GM23338 (cell line): ENCODE data around the gene VAMP8. TPM values are rescaled to one million over a fixed set of nuclear protein-coding genes. Genes with fewer than 3 reads are reported as not detected.
A peak's percentile ranks its signal among the peaks of the same experiment; 100 is the strongest.

ENCODE experiments used
- ATAC-seq: fragments of 200-7000 bp; cut with Tn5 transposase; 3 replicates; pipeline ENCODE4 v1.9.1; 2020
- DNase-seq: peaks from one replicate; pipeline ENCODE4 v3.0.0-alpha.2; 2015; ENCODE audit warnings: low spot score
- H2AFZ ChIP-seq: fragments of 200-600 bp; sonication (generic); 2 replicates; pipeline ENCODE4 v1.8.0; 2016; ENCODE audit warnings: antibody characterized with exemption, mild to moderate bottlenecking, moderate library complexity
- H3F3A ChIP-seq: fragments of 200-600 bp; sonication (generic); replicated peaks from 2 replicates; pipeline ENCODE4 v1.8.0; 2017; ENCODE audit warnings: antibody characterized with exemption, mixed run types, low read depth
- H3K27ac ChIP-seq: fragments of 200-600 bp; sonication (generic); 2 replicates; pipeline ENCODE4 v1.6.1; 2016; ENCODE audit warnings: low read depth
- H3K27me3 ChIP-seq: fragments of 200-600 bp; sonication (generic); 2 replicates; pipeline ENCODE4 v1.8.0; 2016; ENCODE audit warnings: mild to moderate bottlenecking, mixed run types, moderate library complexity; ENCODE audit not compliant: insufficient read depth
- H3K36me3 ChIP-seq: fragments of 200-600 bp; sonication (generic); 2 replicates; pipeline ENCODE4 v1.8.0; 2016; ENCODE audit warnings: mild to moderate bottlenecking; ENCODE audit not compliant: insufficient read depth
- H3K4me1 ChIP-seq: fragments of 200-600 bp; sonication (generic); 2 replicates; pipeline ENCODE4 v1.8.0; 2016; ENCODE audit warnings: mild to moderate bottlenecking, moderate library complexity; ENCODE audit not compliant: insufficient read depth
- H3K4me2 ChIP-seq: fragments of 200-600 bp; sonication (generic); 2 replicates; pipeline ENCODE4 v1.7.1; 2017; ENCODE audit warnings: mixed run types
- H3K4me3 ChIP-seq: fragments of 200-600 bp; sonication (generic); 2 replicates; pipeline ENCODE4 v1.6.1; 2016; ENCODE audit warnings: mixed run types
- H3K79me2 ChIP-seq: fragments of 200-600 bp; sonication (generic); replicated peaks from 2 replicates; pipeline ENCODE4 v1.8.0; 2017; ENCODE audit warnings: mild to moderate bottlenecking; ENCODE audit not compliant: insufficient read depth
- H3K9me2 ChIP-seq: fragments of 200-600 bp; sonication (generic); 2 replicates; pipeline ENCODE4 v1.8.0; 2017; ENCODE audit not compliant: insufficient read depth
- H4K20me1 ChIP-seq: fragments of 200-600 bp; sonication (generic); replicated peaks from 2 replicates; pipeline ENCODE4 v1.8.0; 2017; ENCODE audit warnings: mild to moderate bottlenecking; ENCODE audit not compliant: insufficient read depth
- H3K27ac Mint-ChIP-seq: 2 replicates; pipeline ENCODE4 v1.8.0; 2020; ENCODE audit warnings: inconsistent platforms, mild to moderate bottlenecking, moderate library complexity, mixed read lengths
- H3K27me3 Mint-ChIP-seq: 3 replicates; pipeline ENCODE4 v1.8.0; 2022; ENCODE audit warnings: low read depth, mild to moderate bottlenecking, moderate library complexity, mixed read lengths, inconsistent platforms; ENCODE audit not compliant: insufficient read depth, poor library complexity
- H3K36me3 Mint-ChIP-seq: 3 replicates; pipeline ENCODE4 v1.8.0; 2021; ENCODE audit warnings: low read depth, mild to moderate bottlenecking, inconsistent platforms, moderate library complexity, mixed read lengths
- H3K4me1 Mint-ChIP-seq: 3 replicates; pipeline ENCODE4 v1.8.0; 2020; ENCODE audit warnings: mild to moderate bottlenecking, inconsistent platforms, mixed read lengths
- H3K4me3 Mint-ChIP-seq: 3 replicates; pipeline ENCODE4 v1.8.0; 2021; ENCODE audit warnings: moderate library complexity, mild to moderate bottlenecking, inconsistent platforms, mixed read lengths
- H3K9me3 Mint-ChIP-seq: 3 replicates; pipeline ENCODE4 v1.8.0; 2020; ENCODE audit warnings: moderate library complexity, mild to moderate bottlenecking, inconsistent platforms, mixed read lengths
- POLR2AphosphoS5 ChIP-seq: IDR thresholded peaks from 2 replicates; pipeline ENCODE4 v1.6.1; 2016; ENCODE audit warnings: antibody characterized with exemption, low read depth
- STAT1 ChIP-seq: IDR thresholded peaks from one replicate; pipeline ENCODE4 v1.6.1; 2016; ENCODE audit warnings: antibody characterized with exemption; ENCODE audit not compliant: unreplicated experiment
- ZNF114 ChIP-seq: fragments of 250-450 bp; sonication (Bioruptor Pico); IDR thresholded peaks from 2 replicates; pipeline ENCODE4 v1.5.0; 2020; ENCODE audit warnings: mild to moderate bottlenecking, moderate library complexity
- polyA plus RNA-seq: library from polyadenylated mRNA; unstranded; fragments of >200 nt; fragmentation: Nextera tagmentation; extraction: Ambion mirVana; gene quantifications from 2 replicates; pipeline ENCODE4 v1.2.1, GENCODE V29; 2016
- total RNA-seq: library from RNA; depleted of rRNA; stranded (reverse); fragments of >200 nt; shearing (Covaris generic); gene quantifications from 2 replicates; pipeline ENCODE4 v1.2.3, GENCODE V29; 2014
- TF ChIP-seq, protein P1 (sequence below): IDR thresholded peaks from one replicate; pipeline ENCODE4 v1.6.1; 2018; ENCODE audit warnings: antibody characterized with exemption; ENCODE audit not compliant: unreplicated experiment
- TF ChIP-seq, protein P2 (sequence below): fragments of 250-450 bp; sonication (Bioruptor Pico); IDR thresholded peaks from 2 replicates; pipeline ENCODE4 v1.5.0; 2020; ENCODE audit warnings: mild to moderate bottlenecking, moderate library complexity

VAMP8 gene
- total and polyA plus RNA-seq, 2 experiments from 2014 or later, result 16.3 to 71.7 TPM

GRCh38 chr2:85541262-85541661 lies 36.1 kb upstream of the VAMP8 start:
- H3K4me3 ChIP-seq, result peak overlapping the region; percentile 92
- no peak for TF ChIP-seq ZNF114 (CRISPR knock-in tag)
- TF ChIP-seq POLR2AphosphoS5, result no peak
- TF ChIP-seq, protein P1, sequence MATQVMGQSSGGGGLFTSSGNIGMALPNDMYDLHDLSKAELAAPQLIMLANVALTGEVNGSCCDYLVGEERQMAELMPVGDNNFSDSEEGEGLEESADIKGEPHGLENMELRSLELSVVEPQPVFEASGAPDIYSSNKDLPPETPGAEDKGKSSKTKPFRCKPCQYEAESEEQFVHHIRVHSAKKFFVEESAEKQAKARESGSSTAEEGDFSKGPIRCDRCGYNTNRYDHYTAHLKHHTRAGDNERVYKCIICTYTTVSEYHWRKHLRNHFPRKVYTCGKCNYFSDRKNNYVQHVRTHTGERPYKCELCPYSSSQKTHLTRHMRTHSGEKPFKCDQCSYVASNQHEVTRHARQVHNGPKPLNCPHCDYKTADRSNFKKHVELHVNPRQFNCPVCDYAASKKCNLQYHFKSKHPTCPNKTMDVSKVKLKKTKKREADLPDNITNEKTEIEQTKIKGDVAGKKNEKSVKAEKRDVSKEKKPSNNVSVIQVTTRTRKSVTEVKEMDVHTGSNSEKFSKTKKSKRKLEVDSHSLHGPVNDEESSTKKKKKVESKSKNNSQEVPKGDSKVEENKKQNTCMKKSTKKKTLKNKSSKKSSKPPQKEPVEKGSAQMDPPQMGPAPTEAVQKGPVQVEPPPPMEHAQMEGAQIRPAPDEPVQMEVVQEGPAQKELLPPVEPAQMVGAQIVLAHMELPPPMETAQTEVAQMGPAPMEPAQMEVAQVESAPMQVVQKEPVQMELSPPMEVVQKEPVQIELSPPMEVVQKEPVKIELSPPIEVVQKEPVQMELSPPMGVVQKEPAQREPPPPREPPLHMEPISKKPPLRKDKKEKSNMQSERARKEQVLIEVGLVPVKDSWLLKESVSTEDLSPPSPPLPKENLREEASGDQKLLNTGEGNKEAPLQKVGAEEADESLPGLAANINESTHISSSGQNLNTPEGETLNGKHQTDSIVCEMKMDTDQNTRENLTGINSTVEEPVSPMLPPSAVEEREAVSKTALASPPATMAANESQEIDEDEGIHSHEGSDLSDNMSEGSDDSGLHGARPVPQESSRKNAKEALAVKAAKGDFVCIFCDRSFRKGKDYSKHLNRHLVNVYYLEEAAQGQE, result no peak
- no peak for TF ChIP-seq STAT1
- TF ChIP-seq, protein P2, sequence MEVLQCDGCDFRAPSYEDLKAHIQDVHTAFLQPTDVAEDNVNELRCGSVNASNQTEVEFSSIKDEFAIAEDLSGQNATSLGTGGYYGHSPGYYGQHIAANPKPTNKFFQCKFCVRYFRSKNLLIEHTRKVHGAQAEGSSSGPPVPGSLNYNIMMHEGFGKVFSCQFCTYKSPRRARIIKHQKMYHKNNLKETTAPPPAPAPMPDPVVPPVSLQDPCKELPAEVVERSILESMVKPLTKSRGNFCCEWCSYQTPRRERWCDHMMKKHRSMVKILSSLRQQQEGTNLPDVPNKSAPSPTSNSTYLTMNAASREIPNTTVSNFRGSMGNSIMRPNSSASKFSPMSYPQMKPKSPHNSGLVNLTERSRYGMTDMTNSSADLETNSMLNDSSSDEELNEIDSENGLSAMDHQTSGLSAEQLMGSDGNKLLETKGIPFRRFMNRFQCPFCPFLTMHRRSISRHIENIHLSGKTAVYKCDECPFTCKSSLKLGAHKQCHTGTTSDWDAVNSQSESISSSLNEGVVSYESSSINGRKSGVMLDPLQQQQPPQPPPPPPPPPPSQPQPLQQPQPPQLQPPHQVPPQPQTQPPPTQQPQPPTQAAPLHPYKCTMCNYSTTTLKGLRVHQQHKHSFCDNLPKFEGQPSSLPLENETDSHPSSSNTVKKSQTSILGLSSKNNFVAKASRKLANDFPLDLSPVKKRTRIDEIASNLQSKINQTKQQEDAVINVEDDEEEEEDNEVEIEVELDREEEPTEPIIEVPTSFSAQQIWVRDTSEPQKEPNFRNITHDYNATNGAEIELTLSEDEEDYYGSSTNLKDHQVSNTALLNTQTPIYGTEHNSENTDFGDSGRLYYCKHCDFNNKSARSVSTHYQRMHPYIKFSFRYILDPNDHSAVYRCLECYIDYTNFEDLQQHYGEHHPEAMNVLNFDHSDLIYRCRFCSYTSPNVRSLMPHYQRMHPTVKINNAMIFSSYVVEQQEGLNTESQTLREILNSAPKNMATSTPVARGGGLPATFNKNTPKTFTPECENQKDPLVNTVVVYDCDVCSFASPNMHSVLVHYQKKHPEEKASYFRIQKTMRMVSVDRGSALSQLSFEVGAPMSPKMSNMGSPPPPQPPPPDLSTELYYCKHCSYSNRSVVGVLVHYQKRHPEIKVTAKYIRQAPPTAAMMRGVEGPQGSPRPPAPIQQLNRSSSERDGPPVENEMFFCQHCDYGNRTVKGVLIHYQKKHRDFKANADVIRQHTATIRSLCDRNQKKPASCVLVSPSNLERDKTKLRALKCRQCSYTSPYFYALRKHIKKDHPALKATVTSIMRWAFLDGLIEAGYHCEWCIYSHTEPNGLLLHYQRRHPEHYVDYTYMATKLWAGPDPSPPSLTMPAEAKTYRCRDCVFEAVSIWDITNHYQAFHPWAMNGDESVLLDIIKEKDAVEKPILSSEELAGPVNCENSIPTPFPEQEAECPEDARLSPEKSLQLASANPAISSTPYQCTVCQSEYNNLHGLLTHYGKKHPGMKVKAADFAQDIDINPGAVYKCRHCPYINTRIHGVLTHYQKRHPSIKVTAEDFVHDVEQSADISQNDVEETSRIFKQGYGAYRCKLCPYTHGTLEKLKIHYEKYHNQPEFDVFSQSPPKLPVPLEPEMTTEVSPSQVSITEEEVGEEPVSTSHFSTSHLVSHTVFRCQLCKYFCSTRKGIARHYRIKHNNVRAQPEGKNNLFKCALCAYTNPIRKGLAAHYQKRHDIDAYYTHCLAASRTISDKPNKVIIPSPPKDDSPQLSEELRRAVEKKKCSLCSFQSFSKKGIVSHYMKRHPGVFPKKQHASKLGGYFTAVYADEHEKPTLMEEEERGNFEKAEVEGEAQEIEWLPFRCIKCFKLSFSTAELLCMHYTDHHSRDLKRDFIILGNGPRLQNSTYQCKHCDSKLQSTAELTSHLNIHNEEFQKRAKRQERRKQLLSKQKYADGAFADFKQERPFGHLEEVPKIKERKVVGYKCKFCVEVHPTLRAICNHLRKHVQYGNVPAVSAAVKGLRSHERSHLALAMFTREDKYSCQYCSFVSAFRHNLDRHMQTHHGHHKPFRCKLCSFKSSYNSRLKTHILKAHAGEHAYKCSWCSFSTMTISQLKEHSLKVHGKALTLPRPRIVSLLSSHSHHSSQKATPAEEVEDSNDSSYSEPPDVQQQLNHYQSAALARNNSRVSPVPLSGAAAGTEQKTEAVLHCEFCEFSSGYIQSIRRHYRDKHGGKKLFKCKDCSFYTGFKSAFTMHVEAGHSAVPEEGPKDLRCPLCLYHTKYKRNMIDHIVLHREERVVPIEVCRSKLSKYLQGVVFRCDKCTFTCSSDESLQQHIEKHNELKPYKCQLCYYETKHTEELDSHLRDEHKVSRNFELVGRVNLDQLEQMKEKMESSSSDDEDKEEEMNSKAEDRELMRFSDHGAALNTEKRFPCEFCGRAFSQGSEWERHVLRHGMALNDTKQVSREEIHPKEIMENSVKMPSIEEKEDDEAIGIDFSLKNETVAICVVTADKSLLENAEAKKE (CRISPR knock-in tag), result no peak
- peaks cover 23% of the 10 kb centered on the region for H3K4me1 ChIP-seq
- DNase-seq (no peak), ATAC-seq (no peak)
- Mint-ChIP-seq H3K9me3 (peaks cover 1% of the 10 kb centered on the region; the same call in 2 of the 3 replicates), H3K4me1 (peaks cover 48% of the 10 kb centered on the region), H3K4me3 (peak overlapping the region; percentile 98), H3K27me3 (peaks cover 15% of the 10 kb centered on the region), H3K36me3 (peaks cover 74% of the 10 kb centered on the region), H3K27ac (peak overlapping the region; percentile 30; the same call in 1 of the 2 replicates)
- H3K36me3 ChIP-seq, result peaks cover 59% of the 10 kb centered on the region
- H3K9me2 ChIP-seq, result no peaks in the 10 kb centered on the region
- peaks cover 64% of the 10 kb centered on the region for H3F3A ChIP-seq
- H3K27me3 ChIP-seq, result no peaks in the 10 kb centered on the region
- H3K79me2 ChIP-seq, result peaks cover 47% of the 10 kb centered on the region
- peak overlapping the region; percentile 100 for H3K27ac ChIP-seq
- H3K4me2 ChIP-seq, result peak overlapping the region; percentile 96
- peaks cover 38% of the 10 kb centered on the region for H4K20me1 ChIP-seq
- no peak overlapping the region for H2AFZ ChIP-seq
